ENCODE results near the gene POM121L2. TPM values are rescaled to one million over a fixed set of nuclear protein-coding genes. Genes with fewer than 3 reads are reported as not detected.
"Not testable (repeated sequence)": the region's sequence is repeated elsewhere in the genome, so short reads cannot be mapped to it uniquely, and the experiment has no call there.

POM121L2 gene
- total and polyA plus RNA-seq, 2 donors = 0.03 TPM; not detected in 1

GRCh38 chr6:27286141-27286540 is 25.9 kb downstream of the POM121L2 start:
- Histone ChIP-seq H3K36me3 (ENCODE audit: insufficient read depth) (no peaks in the 10 kb centered on the region), H3K4me3 (ENCODE audit: low read depth, low read length) (no peak overlapping the region), H3K4me1 (ENCODE audit: insufficient read depth) (no peaks in the 10 kb centered on the region), H3K27ac (ENCODE audit: low read depth) (no peak overlapping the region)
- no peak for DNase-seq (ENCODE audit: extremely low spot score)
- 84% methylated on average over 2 of the region's 2 CpGs for WGBS

- Histone ChIP-seq H3K36me3 (ENCODE audit: insufficient read depth) (no peaks in the 10 kb centered on the region), H3K4me3 (ENCODE audit: low read depth, low read length) (no peak overlapping the region), H3K4me1 (ENCODE audit: insufficient read depth) (no peaks in the 10 kb centered on the region), H3K27ac (ENCODE audit: low read depth) (no peak overlapping the region)
- DNase-seq (ENCODE audit: extremely low spot score) = no peak
- 6% methylated on average over 16 of the region's 16 CpGs for WGBS
Measured at GRCh38 chr6:27283279-27283678, 28.8 kb downstream of the POM121L2 start.

- no peaks in the 10 kb centered on the region for H3K4me1 ChIP-seq (ENCODE audit: insufficient read depth)
- H3K27ac ChIP-seq (ENCODE audit: low read depth) = no peak overlapping the region
- WGBS = 38% methylated on average over 1 of the region's 1 CpG
- H3K36me3 ChIP-seq (ENCODE audit: insufficient read depth) = no peaks in the 10 kb centered on the region
- no peak overlapping the region for H3K4me3 ChIP-seq (ENCODE audit: low read depth, low read length)
- no peak for DNase-seq (ENCODE audit: extremely low spot score)
Measured at GRCh38 chr6:27281569-27281968, 30.5 kb downstream of the POM121L2 start.

GRCh38 chr6:27281105-27281539 is 31.0 kb downstream of the POM121L2 start:
- 6% methylated on average over 13 of the region's 13 CpGs for WGBS
- DNase-seq (ENCODE audit: extremely low spot score) = no peak
- no peaks in the 10 kb centered on the region for H3K36me3 ChIP-seq (ENCODE audit: insufficient read depth)
- no peak overlapping the region for H3K27ac ChIP-seq (ENCODE audit: low read depth)
- H3K4me3 ChIP-seq (ENCODE audit: low read depth, low read length) = no peak overlapping the region
- no peaks in the 10 kb centered on the region for H3K4me1 ChIP-seq (ENCODE audit: insufficient read depth)

- DNase-seq (ENCODE audit: extremely low spot score) = no peak
- 4% methylated on average over 9 of the region's 9 CpGs for WGBS
- H3K27ac ChIP-seq (ENCODE audit: low read depth) = no peak overlapping the region
- no peaks in the 10 kb centered on the region for H3K4me1 ChIP-seq (ENCODE audit: insufficient read depth)
- no peak overlapping the region for H3K4me3 ChIP-seq (ENCODE audit: low read depth, low read length)
- H3K36me3 ChIP-seq (ENCODE audit: insufficient read depth) = no peaks in the 10 kb centered on the region
Measured at GRCh38 chr6:27280540-27281000, 31.5 kb downstream of the POM121L2 start.

GRCh38 chr6:27280064-27280539 is 32.0 kb downstream of the POM121L2 start:
- Histone ChIP-seq H3K36me3 (ENCODE audit: insufficient read depth) (no peaks in the 10 kb centered on the region), H3K4me3 (ENCODE audit: low read depth, low read length) (no peak overlapping the region), H3K27ac (ENCODE audit: low read depth) (no peak overlapping the region), H3K4me1 (ENCODE audit: insufficient read depth) (no peaks in the 10 kb centered on the region)
- DNase-seq (ENCODE audit: extremely low spot score) = no peak
- 2% methylated on average over 17 of the region's 17 CpGs for WGBS

GRCh38 chr6:27279513-27280063 is 32.5 kb downstream of the POM121L2 start:
- DNase-seq (ENCODE audit: extremely low spot score) = no peak
- Histone ChIP-seq H3K36me3 (ENCODE audit: insufficient read depth) (no peaks in the 10 kb centered on the region), H3K4me3 (ENCODE audit: low read depth, low read length) (no peak overlapping the region), H3K4me1 (ENCODE audit: insufficient read depth) (no peaks in the 10 kb centered on the region), H3K27ac (ENCODE audit: low read depth) (no peak overlapping the region)
- WGBS = 3% methylated on average over 24 of the region's 24 CpGs

- Histone ChIP-seq H3K27ac (ENCODE audit: low read depth) (no peak overlapping the region), H3K4me3 (ENCODE audit: low read depth, low read length) (no peak overlapping the region), H3K36me3 (ENCODE audit: insufficient read depth) (no peaks in the 10 kb centered on the region), H3K4me1 (ENCODE audit: insufficient read depth) (no peaks in the 10 kb centered on the region)
- no peak for DNase-seq (ENCODE audit: extremely low spot score)
- 13% methylated on average over 36 of the region's 36 CpGs for WGBS
Measured at GRCh38 chr6:27275025-27275956, 36.8 kb downstream of the POM121L2 start.

GRCh38 chr6:27273783-27274182 is 38.3 kb downstream of the POM121L2 start:
- 63% methylated on average over 11 of the region's 11 CpGs for WGBS
- no peak for DNase-seq (ENCODE audit: extremely low spot score)

GRCh38 chr6:27268803-27269202 is 43.3 kb downstream of the POM121L2 start:
- Histone ChIP-seq H3K4me3 (ENCODE audit: low read depth, low read length) (no peak overlapping the region), H3K27ac (ENCODE audit: low read depth) (no peak overlapping the region), H3K36me3 (ENCODE audit: insufficient read depth) (no peaks in the 10 kb centered on the region), H3K4me1 (ENCODE audit: insufficient read depth) (no peaks in the 10 kb centered on the region)
- 76% methylated on average over 14 of the region's 14 CpGs for WGBS
- DNase-seq (ENCODE audit: extremely low spot score) = no peak

More at GRCh38 chr6:27273783-27274182, 38.3 kb downstream of the POM121L2 start:
- no peaks in the 10 kb centered on the region for H3K36me3 ChIP-seq (ENCODE audit: insufficient read depth)
- no peak overlapping the region for H3K27ac ChIP-seq (ENCODE audit: low read depth)
- no peaks in the 10 kb centered on the region for H3K4me1 ChIP-seq (ENCODE audit: insufficient read depth)
- H3K4me3 ChIP-seq (ENCODE audit: low read depth, low read length) = no peak overlapping the region

GRCh38 chr6:27267857-27268434 is 44.1 kb downstream of the POM121L2 start:
- 5% methylated on average over 22 of the region's 22 CpGs for WGBS

GRCh38 chr6:27267003-27267402 is 45.1 kb downstream of the POM121L2 start:
- not testable (repeated sequence) for H3K4me3 ChIP-seq (ENCODE audit: low read depth, low read length); H3K4me1 ChIP-seq (ENCODE audit: insufficient read depth); DNase-seq (ENCODE audit: extremely low spot score); H3K36me3 ChIP-seq (ENCODE audit: insufficient read depth); H3K27ac ChIP-seq (ENCODE audit: low read depth)
- 89% methylated on average over 3 of the region's 3 CpGs for WGBS

More at GRCh38 chr6:27267857-27268434, 44.1 kb downstream of the POM121L2 start:
- no peaks in the 10 kb centered on the region for H3K36me3 ChIP-seq (ENCODE audit: insufficient read depth)
- H3K4me3 ChIP-seq (ENCODE audit: low read depth, low read length) = no peak overlapping the region
- H3K4me1 ChIP-seq (ENCODE audit: insufficient read depth) = no peaks in the 10 kb centered on the region
- no peak for DNase-seq (ENCODE audit: extremely low spot score)
- no peak overlapping the region for H3K27ac ChIP-seq (ENCODE audit: low read depth)

- H3K4me3 ChIP-seq (ENCODE audit: low read depth, low read length) = no peak overlapping the region
- H3K4me1 ChIP-seq (ENCODE audit: insufficient read depth) = no peaks in the 10 kb centered on the region
- no peak overlapping the region for H3K27ac ChIP-seq (ENCODE audit: low read depth)
- WGBS = 71% methylated on average over 8 of the region's 8 CpGs
- no peaks in the 10 kb centered on the region for H3K36me3 ChIP-seq (ENCODE audit: insufficient read depth)
- no peak for DNase-seq (ENCODE audit: extremely low spot score)
Measured at GRCh38 chr6:27263886-27264285, 48.2 kb downstream of the POM121L2 start.

All from urinary bladder (tissue), 4 donors.